GM10266 (cell line): ENCODE data around the gene SCN1A.

ENCODE experiments used
- DNase-seq: peaks from one replicate; pipeline ENCODE4 v3.0.0; 2012; ENCODE audit errors: extremely low spot score
- TF ChIP-seq, protein P1 (sequence below): IDR thresholded peaks from 2 replicates; pipeline ENCODE4 v1.5.1; 2012; ENCODE audit warnings: mild to moderate bottlenecking, low read depth; ENCODE audit not compliant: control insufficient read depth, insufficient read depth; ENCODE audit errors: missing control alignments

The SCN1A gene

DNA sequence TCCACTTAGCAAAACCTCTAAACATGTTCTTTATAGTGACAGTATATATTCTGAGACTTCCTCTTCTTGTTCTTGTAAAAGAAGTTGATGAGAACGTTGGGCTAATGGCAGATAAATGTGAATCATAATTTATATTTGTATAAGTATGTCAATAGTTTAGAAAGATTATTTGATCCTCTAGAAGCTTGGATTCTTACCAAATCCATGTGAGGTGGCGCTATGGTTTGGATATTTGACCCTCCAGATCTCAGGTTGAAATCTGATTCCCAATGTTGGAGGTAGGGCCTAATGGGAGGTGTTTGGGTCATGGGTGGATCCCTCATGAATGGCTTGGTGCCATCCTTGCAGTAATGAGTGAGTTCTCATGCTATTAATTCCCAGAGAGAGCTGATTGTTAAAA is 29.8 kb upstream of the SCN1A start:
- DNase-seq = no peak
- TF ChIP-seq, protein P1, sequence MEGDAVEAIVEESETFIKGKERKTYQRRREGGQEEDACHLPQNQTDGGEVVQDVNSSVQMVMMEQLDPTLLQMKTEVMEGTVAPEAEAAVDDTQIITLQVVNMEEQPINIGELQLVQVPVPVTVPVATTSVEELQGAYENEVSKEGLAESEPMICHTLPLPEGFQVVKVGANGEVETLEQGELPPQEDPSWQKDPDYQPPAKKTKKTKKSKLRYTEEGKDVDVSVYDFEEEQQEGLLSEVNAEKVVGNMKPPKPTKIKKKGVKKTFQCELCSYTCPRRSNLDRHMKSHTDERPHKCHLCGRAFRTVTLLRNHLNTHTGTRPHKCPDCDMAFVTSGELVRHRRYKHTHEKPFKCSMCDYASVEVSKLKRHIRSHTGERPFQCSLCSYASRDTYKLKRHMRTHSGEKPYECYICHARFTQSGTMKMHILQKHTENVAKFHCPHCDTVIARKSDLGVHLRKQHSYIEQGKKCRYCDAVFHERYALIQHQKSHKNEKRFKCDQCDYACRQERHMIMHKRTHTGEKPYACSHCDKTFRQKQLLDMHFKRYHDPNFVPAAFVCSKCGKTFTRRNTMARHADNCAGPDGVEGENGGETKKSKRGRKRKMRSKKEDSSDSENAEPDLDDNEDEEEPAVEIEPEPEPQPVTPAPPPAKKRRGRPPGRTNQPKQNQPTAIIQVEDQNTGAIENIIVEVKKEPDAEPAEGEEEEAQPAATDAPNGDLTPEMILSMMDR = no peak

DNA sequence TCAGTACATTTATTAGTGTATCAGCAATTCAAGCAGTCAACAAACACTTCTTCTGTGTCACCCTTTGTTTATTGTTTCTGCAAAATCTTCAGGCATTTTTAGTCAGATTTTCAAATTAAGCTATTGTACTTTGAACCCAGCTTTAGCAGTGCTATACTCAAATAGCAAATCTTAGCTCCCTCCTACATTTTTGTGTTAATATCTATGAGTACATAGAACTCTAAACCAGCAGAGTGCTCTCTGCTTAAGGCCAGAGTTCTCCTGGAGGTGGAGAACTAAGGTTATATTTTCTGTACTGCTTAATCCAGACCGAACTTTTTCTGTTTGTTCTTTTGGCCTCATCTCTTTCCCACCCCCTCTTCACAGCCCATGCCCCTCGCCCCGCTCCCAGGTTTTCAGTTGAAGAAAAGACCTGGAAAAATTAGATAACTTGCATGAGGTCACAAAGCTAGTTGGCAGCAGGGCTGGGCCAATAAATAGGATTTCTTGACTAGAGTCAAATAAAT is 29.2 kb upstream of the SCN1A start:
- TF ChIP-seq, protein P1 = no peak
- no peak for DNase-seq

DNA sequence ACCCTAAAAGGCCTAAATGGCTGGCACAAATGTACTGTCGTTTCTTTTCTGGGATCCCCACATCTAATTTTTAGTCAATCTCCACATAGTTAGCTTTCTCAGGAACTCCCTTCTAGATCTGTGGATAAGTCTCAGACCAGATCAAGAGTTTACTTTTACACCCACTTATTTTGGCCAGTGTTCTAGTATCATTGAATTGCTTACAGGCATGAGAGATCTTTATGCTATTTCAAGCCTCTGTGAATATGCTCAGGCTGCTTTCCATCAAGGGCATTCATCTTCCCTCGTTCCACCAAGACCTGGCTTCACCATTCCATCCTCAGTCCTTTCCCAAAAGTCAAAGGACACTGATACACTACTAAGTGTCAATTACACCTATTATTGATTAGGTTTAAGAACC is 27.8 kb upstream of the SCN1A start:
- TF ChIP-seq, protein P1 = no peak
- DNase-seq = no peak

DNA sequence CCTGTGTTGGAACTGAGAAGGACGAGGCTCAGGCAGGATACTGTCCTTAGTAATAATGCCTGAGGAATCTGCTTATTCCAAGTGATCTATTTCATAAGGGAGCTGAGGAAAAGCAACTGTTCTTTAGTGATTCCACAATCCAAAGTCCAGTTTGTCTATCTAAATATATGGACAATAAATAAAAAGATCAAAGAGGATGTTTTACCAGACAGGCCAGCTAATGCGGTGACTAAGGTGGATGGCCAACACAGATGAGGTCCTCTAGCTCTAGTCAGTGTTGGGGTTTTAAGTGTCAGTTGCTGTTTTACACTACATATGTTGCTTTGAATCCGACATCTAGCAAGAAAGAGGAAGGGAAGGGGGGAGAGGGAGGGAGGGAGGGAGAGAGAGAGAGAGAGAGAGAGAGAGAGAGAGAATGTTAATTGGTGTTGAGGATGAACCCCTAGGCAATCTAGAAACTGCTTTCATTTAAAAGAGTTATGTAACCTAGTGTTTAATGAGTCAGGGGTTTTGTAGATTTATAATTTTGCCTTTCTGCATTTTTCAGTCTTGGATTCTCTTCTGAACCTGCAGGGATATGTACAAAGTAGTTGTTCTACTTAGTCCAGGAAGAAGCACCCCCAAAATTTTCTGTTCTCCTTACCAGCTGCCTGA is 27.0 kb upstream of the SCN1A start:
- no peak for DNase-seq
- TF ChIP-seq, protein P1 = no peak

DNA sequence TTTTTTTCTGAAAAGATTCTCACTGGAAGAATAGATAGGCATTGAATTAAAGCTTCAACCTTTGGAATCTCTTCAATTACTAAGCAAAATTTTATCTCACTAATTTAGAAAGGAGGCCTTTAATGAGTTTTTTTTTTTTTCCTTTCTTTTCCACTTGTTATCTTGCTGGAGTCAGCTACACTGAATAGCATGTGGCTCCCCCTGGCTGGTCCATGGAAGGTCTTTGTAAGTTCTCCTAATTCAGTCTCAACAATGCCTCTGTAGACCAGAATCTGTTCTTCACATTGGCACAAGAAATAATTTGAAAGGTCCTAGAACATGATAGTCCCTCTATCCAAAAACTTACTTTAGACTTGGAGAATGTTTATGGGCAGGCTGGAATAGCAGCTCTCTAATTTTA is 24.2 kb upstream of the SCN1A start:
- TF ChIP-seq, protein P1 = no peak
- no peak for DNase-seq

DNA sequence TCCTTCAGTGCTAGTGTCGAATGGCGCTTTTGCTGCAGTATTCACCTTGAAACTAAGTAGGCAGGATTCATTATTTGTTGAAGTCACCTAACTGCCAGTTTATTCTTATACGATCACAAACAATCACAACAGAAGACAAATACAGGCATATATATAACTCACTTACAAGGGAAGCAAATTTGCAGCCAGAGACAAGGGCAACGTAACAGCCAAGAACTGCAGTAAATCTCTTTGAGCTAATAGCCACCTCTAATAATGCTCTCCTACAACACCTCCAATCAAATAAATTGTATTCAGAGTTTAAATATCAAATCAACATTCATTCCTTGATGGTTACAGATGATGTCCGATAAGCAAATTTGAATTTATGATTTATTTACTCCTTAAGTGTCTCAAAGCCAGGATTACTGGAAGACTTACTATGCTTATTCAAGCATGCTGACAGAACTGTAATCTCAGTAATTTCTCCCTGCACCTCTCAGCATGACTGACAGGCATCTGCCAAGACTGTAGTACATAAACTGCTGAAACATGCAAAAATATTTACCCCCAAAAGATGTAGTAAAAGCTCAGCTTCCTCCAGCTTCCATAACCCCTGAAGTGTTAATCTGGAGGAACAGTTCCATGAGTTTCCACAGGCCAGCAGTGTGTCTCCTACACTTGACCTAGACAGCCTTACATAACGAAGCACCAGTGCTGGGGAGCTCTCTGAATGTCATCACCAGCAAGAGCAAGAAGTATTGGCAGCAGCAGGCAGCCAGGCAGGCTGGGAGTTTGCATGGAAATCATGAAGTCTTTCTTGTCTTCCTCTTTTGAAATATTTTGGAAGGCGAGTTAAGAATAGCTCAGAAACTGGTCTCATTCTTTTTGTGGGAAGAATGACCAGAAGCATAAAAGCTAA is 20.9 kb upstream of the SCN1A start:
- DNase-seq = no peak
- TF ChIP-seq, protein P1 = no peak

DNA sequence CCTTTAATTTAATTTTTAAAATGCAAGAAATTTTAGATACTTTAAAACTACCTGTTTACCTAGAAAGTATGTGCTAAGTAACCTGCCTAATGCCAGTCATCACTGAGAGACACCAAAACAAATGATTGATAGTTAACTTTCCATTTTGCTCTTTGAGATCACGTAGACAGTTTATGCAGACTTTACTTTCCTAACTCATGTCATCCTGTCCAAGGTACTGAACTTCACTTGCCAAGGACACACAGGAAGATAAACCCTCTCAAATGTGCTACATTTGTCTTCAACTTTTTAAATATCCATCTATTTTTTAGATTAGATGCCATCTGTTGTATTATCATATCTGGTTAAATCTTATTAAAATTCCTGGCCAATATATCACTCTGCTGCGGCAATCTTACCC is 20.1 kb upstream of the SCN1A start:
- TF ChIP-seq, protein P1 = no peak

More for the DNA sequence above, 20.1 kb upstream of the SCN1A start:
- DNase-seq = no peak
